RPMI7951 (cell line): ENCODE data around the gene TIFAB. TPM values are rescaled to one million over a fixed set of nuclear protein-coding genes. Genes with fewer than 3 reads are reported as not detected.

Experiments
- DNase-seq: peaks from one replicate; pipeline ENCODE4 v3.0.0-alpha.2; 2012; ENCODE audit warnings: low read depth
- total RNA-seq: library from RNA; depleted of rRNA; stranded (reverse); fragments of >200 nt; shearing (Covaris generic); gene quantifications from 2 replicates; pipeline ENCODE4 v1.2.3, GENCODE V29; 2014; rRNA removed

The TIFAB gene
- total RNA-seq, 1 experiment from 2014 or later = not detected

- no peak for DNase-seq
Observed at GRCh38 chr5:135425641-135426040, 26.5 kb downstream of the TIFAB start.

DNA sequence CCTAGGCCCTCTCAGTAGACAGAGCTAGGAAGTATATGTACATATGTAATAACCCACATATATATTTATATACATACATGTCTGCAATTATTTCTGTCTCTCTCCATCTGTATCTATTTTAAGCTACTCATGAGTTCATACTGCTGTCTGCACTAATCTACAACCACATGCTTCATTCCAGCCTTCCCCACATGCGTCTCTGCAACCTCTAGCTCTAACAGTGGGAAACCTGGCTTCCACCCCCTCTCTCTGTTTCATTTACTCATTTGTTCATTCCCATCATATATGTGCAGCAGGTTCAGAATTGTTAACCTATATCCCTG lies 28.3 kb downstream of the TIFAB start:
- no peak for DNase-seq

GRCh38 chr5:135423146-135423845 lies 28.9 kb downstream of the TIFAB start:
- peak; percentile 59 for DNase-seq

DNA sequence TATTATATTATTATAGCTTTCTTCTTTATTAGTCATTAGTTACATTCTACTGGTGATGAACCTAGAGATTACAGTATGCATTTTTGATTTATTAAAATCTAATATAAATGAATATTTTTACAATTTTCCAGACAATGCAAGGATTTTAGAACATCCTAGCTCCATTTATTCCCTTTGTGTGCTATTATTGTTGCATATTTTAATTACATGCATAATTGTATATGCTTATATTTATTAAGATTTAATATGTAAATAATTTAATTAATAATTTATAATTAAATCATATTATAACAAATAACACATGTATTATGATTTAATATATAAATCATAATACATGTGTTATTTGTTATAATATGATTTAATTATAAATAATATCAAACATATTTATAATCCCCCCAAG lies 29.7 kb downstream of the TIFAB start:
- DNase-seq = no peak

DNA sequence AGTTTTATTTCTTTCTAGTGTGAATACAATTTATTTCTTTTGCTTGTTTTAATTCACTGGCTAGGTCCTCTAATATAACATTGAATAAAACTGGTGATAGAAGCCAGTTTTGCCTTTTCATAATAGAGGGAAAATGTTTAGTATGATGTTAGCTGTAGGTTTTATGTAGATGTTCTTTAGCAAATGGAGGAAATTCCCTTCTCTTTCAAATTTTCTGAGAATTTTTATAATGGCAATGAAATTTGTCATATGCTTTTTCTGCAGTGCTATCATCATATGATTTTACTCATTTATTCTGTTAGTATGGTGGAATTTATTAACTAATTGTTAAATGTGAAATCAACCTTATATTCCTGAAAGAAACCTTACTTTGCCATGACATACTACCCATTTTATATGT lies 35.1 kb downstream of the TIFAB start:
- DNase-seq = no peak

DNA sequence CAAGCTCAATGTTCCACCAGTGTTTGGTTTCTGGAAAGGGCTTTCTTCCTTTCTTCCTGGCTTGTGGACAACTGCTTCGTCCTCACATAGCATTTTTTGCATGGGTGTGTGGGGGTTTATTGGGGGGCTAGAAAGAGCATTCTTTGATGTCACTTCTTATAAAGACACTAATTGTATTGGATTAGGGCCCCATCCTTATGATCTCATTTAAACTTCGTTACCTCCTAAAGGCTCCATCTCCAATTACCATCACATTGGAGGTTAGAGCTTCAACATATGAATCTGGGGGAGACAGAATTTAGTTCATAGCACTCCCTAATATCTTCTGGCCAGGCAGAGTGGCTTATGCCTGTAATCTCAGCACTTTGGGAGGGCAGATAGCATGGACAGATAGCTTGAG lies 47.1 kb downstream of the TIFAB start:
- DNase-seq = no peak

DNA sequence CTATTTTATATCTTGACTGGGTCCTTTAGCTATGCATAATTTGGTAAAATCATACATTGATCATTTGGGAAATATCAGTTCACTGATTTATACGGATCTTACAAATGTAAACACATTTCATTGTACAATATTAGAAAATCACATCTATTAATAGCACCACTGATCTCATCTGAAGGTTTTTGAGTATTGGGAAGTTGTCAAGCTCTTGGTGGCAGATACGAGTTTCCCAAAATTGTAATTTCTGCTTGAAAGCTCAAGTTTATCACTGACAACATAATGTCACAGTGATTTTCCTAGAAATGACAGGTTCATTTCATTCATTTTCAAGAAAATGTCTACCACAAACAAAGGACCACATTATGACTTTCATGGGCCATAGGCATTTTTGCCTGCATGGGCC lies 50.1 kb downstream of the TIFAB start:
- no peak for DNase-seq

- no peak for DNase-seq
Observed at GRCh38 chr5:135400866-135401265, 51.3 kb downstream of the TIFAB start.

DNA sequence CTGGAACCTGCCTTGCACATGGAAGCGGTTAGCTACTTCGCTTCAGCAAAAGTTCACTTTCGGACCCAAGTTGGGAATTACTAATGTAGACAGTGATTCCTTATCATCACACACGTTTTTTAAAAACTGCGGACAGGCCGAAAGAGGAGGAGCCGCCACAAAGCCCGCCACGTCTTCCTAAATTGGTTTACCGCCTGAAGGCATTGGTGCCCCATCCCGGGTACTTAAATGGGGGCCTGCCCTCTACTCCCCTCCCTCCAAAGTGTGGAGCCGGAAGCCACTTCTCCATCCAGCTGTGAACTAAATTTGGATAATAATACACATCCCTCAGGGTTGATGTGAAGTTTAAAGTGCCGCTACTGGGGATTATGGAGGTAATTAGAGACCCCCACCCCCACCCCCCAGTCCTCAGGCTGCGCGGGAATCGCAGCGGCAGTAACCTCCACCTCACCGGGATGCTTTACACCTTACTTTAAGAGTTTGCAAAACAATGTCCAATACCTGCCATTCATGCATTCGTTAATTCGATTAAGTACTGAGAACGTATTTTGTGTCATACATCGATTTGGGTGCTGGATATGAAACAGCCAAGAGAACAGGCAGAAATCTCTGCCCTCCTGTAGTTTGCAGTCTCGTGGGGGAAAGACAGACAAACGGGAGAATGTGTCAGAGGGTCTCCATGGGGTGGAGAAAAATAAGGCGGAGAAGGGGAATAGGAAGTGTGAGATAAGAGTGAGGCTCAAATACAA lies 52.2 kb downstream of the TIFAB start:
- DNase-seq = no peak

GRCh38 chr5:135398855-135399793 lies 53.0 kb downstream of the TIFAB start, which contains the start of gene MACROH2A1:
Gene MACROH2A1 (minus strand): TSS chr5:135399231. CDS start chr5:135389093, 10,138 bp downstream.
- DNase-seq = peak; percentile 83

DNA sequence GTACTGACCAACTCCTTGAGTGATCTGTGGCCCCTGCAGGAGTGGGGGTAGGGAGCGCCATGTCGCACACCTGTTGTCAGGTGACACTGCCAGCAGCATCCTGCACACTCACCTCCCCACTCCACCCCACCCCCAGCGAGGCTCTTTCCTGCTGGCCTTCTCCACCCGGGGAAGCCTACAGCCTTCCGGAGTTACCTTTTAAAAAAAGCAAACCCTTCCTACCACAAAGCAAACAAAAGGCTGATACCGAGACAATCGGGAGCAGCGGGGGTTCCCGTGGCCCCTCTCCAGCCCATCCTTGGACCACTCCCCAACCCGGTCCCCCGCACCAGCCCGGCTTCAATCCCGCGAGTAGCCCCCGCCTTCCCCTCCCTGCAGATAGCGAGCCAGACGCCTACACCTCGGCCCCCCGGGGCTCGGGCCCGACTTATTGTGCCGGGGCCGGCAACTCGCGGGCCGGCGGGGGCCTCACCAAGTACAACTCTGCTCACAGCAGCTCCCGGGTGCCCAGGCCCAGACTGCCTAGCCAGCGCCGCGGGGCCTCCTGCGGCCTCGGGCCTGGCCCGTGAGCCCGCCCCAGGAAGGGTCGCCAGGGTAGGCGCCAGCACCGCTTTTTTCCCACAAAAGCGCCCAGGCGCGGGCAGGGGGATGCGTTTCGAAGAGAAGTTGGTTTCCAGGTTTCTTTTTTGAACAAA lies 53.8 kb downstream of the TIFAB start:
- no peak for DNase-seq

Other genes with a start within 250 kb of the TIFAB start
- 235 and 252 TPM in 2 replicates for gene MACROH2A1, start 53.1 kb downstream of the TIFAB start, total RNA-seq
- gene DCANP1, start 5.0 kb downstream of the TIFAB start, total RNA-seq = not detected in 2 replicates
- not detected in 2 replicates for gene NEUROG1, start 83.6 kb upstream of the TIFAB start, total RNA-seq
- not detected in 2 replicates for gene CXCL14, start 126.6 kb upstream of the TIFAB start, total RNA-seq